ENCODE data around the gene SPRR2F.

The SPRR2F gene, protein sequence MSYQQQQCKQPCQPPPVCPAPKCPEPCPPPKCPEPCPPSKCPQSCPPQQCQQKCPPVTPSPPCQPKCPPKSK

GRCh38 chr1:153113416-153113815, at the start of gene SPRR2F:
SPRR2F (minus strand) TSS chr1:153113516; CDS start chr1:153112733, 783 bp downstream.
- TF ChIP-seq, protein P1, sequence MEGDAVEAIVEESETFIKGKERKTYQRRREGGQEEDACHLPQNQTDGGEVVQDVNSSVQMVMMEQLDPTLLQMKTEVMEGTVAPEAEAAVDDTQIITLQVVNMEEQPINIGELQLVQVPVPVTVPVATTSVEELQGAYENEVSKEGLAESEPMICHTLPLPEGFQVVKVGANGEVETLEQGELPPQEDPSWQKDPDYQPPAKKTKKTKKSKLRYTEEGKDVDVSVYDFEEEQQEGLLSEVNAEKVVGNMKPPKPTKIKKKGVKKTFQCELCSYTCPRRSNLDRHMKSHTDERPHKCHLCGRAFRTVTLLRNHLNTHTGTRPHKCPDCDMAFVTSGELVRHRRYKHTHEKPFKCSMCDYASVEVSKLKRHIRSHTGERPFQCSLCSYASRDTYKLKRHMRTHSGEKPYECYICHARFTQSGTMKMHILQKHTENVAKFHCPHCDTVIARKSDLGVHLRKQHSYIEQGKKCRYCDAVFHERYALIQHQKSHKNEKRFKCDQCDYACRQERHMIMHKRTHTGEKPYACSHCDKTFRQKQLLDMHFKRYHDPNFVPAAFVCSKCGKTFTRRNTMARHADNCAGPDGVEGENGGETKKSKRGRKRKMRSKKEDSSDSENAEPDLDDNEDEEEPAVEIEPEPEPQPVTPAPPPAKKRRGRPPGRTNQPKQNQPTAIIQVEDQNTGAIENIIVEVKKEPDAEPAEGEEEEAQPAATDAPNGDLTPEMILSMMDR (conservative IDR thresholded peaks at IDR 0.05; ENCODE audit: low read depth): no peak
- ChIA-PET CTCF (no interaction called here), POLR2A (ENCODE audit: low non-redundant PET) (no interaction called here)
- no peak for DNase-seq (ENCODE audit: low spot score)
- H3K27ac ChIP-seq: no peak within 1 kb of the TSS

- TF ChIP-seq, protein P1 (conservative IDR thresholded peaks at IDR 0.05; ENCODE audit: low read depth): no peak
- CTCF ChIA-PET: no interaction called here
- no peak overlapping the region for H3K27ac ChIP-seq
- no peak for DNase-seq (ENCODE audit: low spot score)
- POLR2A ChIA-PET (ENCODE audit: low non-redundant PET): no interaction called here
Observed at GRCh38 chr1:153155541-153155940, 42.2 kb upstream of the SPRR2F start.

DNA sequence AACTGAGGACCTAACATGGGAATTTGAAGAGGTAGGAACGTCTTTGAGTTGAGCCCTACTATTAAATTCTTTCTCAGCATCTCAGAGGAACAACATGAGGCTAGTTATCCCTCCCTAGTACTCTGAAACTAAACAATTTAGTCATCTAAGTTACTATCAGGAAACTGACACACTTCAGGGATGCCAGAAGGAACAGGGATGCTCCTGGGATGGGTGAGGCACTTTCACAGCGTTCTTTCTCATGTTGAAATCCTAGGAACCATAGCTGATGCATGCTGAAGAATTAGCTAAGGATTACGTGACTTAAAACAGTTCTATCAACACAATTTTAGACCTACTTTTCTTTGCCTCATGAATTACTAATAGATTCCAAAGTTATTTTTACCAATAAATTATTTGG, 39.2 kb upstream of the SPRR2F start:
- CTCF ChIA-PET: no interaction called here

DNA sequence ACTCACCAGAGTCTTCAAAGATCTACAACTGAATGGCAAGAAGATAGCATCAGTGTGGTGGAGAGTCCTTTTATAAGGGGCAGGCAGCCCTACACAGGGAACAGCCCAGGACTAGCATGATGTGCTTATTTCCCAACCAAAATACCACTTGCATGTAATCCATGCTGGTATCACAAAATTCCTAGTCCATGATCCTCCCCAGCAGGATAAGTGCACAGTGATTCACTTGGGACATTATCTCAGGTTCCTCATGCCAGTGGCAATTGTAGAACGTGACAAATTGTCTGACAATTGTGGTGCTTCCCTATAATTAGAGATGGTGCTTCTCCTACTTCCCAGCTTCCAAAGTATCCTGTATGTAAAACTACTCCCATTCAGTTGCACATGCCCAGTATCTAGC, 37.5 kb upstream of the SPRR2F start, which contains the start of gene SPRR2G:
TSS of gene SPRR2G (minus strand) at position 45 of the 400 bp plus-strand sequence. CDS start 780 bp downstream, outside the sequence.
- TF ChIP-seq, protein P1 (conservative IDR thresholded peaks at IDR 0.05; ENCODE audit: low read depth): no peak
- DNase-seq (ENCODE audit: low spot score): no peak
- ChIA-PET POLR2A (ENCODE audit: low non-redundant PET) (no interaction called here), CTCF (interaction anchor here (0.7 kb wide), 1 partner anchor 29 kb away, joined by 4 read pairs; no protein-coding TSS in a partner anchor)
- H3K27ac ChIP-seq: no peak within 1 kb of the TSS

More for the DNA sequence above, 39.2 kb upstream of the SPRR2F start:
- POLR2A ChIA-PET (ENCODE audit: low non-redundant PET): no interaction called here
- no peak for DNase-seq (ENCODE audit: low spot score)
- no peak overlapping the region for H3K27ac ChIP-seq
- TF ChIP-seq, protein P1 (conservative IDR thresholded peaks at IDR 0.05; ENCODE audit: low read depth): no peak

DNA sequence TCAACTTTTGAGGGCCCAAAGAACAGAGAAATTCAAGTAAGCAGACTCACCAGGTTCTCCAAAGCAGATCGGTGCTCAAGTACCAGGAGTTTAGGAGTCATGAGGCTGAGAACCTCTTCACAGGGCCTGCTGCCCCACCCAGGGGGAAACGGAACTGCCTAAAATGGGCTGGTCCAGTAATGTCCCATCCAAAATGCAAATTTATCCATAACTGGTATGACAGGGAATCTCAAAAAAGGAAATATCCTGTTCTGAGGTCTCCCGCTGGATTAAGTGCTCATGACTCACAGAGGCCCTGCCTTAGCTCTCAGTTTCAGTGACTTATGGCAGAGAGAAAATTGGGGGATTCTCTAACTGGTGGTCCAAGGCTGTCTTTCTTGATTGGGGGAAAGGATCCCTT, 28.1 kb upstream of the SPRR2F start:
- ChIA-PET CTCF (no interaction called here), POLR2A (ENCODE audit: low non-redundant PET) (no interaction called here)

GRCh38 chr1:153140484-153140883, 27.2 kb upstream of the SPRR2F start:
- H3K27ac ChIP-seq: no peak overlapping the region
- ChIA-PET POLR2A (ENCODE audit: low non-redundant PET) (no interaction called here), CTCF (no interaction called here)
- TF ChIP-seq, protein P1 (conservative IDR thresholded peaks at IDR 0.05; ENCODE audit: low read depth): no peak
- DNase-seq (ENCODE audit: low spot score): no peak

More for the DNA sequence above, 28.1 kb upstream of the SPRR2F start:
- H3K27ac ChIP-seq: no peak overlapping the region
- TF ChIP-seq, protein P1 (conservative IDR thresholded peaks at IDR 0.05; ENCODE audit: low read depth): no peak
- peak; percentile 26 for DNase-seq (ENCODE audit: low spot score)

Data from RWPE1 (cell line).